ENCODE results near the gene RNPEPL1. TPM values are rescaled to one million over a fixed set of nuclear protein-coding genes. Genes with fewer than 3 reads are reported as not detected.

Gene RNPEPL1
- polyA plus RNA-seq, 1 donor = 61.8 TPM

DNA sequence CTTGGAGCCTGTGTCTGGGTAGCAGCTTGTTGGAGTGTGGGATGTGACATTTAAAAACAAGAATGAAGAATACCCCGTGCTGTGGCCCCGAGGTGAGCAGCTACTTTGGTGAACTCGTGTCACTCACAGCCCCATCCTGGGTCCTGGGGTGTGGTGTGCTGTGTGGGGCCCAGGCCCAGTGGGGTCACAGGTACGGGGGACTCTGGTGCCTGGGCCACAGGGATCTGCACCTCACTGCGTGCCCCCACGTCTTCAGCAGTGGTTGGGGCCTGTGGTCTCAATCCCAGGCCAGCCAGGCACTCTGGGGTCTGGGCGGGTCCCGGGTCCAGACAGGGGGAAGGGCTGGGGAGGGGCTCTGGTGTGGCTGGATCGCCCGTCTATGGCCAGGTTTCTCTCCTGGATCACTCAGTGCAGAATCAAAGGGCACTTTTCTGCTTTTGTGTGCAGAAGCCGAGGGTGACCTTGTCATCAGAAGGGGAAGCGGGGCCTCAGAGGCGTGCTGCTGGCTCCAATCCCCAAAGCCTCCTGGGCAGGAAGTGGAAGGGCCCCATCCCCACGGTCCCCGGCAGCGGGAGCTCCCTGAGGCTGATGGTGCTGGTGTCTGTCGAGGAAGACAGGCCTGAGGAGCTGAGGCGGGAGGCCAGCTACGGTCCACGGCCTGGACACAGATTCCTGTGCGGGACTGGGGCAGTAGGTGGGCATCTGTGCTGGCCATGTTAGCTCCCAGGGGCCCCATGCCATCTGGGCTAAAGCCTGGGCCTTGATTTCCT is 58.4 kb downstream of the RNPEPL1 start:
- peak overlapping the region; percentile 85 for H3K27ac ChIP-seq (ENCODE audit: low read length)
- H3K9me3 ChIP-seq (ENCODE audit: control insufficient read depth, low read depth, low read length) = peaks cover 7% of the 10 kb centered on the region
- peak; percentile 79 to 90 for DNase-seq
- peaks cover 44% of the 10 kb centered on the region for H3K36me3 ChIP-seq (ENCODE audit: control insufficient read depth, insufficient read depth, low read length)
- H3K4me1 ChIP-seq (ENCODE audit: control insufficient read depth, insufficient read depth, low read length) = peaks cover 13% of the 10 kb centered on the region
- no peak overlapping the region for H3K4me3 ChIP-seq (ENCODE audit: low read length)
- H3K27me3 ChIP-seq (ENCODE audit: control insufficient read depth, insufficient read depth, low read length) = no peaks in the 10 kb centered on the region
- no CpG with 5 or more reads among the region's 21 CpGs for WGBS (ENCODE audit: insufficient coverage, low lambda C conversion rate)

DNA sequence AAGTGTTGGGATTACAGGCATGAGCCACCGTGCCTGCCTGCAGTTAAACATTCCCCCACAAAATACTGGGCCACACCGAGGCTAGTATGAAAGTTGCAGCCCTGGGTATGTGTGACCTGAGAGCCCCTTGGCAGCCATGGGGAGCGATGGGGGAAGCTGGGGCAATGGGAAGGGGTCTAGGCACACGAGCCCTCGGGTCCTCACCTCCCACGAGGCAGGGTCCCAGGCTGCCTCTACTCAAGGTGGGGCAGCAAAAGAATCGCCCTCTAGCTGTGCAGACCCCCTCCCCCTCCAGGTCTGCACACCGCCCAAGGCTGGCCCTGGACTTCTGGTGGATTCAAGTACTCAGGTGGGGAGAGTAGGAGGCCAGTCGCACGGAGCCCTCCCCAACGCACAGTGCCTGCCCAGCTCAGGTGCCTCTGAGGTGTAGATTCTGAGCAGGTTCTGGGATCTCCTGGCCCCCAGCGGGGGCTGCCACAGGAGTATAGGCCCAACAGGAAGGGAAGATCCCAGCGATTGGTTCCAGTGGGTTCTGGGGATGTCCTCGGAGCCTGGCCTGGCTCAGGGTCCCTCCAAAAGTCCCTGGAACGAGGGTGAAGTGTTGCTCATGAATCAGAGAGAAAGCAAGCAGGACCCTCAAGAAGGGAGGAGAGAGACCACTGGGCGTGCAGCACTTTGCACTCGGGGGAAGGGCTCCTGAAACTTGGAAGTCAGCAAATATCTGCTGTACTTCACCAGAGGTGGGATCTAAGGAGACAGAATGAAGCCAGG is 59.6 kb downstream of the RNPEPL1 start:
- no peak for DNase-seq
- no peak overlapping the region for H3K27ac ChIP-seq (ENCODE audit: low read length)
- H3K9me3 ChIP-seq (ENCODE audit: control insufficient read depth, low read depth, low read length) = peaks cover 16% of the 10 kb centered on the region
- peaks cover 40% of the 10 kb centered on the region for H3K36me3 ChIP-seq (ENCODE audit: control insufficient read depth, insufficient read depth, low read length)
- H3K4me1 ChIP-seq (ENCODE audit: control insufficient read depth, insufficient read depth, low read length) = peaks cover 13% of the 10 kb centered on the region
- no peaks in the 10 kb centered on the region for H3K27me3 ChIP-seq (ENCODE audit: control insufficient read depth, insufficient read depth, low read length)
- no CpG with 5 or more reads among the region's 17 CpGs for WGBS (ENCODE audit: insufficient coverage, low lambda C conversion rate)
- H3K4me3 ChIP-seq (ENCODE audit: low read length) = no peak overlapping the region

DNA sequence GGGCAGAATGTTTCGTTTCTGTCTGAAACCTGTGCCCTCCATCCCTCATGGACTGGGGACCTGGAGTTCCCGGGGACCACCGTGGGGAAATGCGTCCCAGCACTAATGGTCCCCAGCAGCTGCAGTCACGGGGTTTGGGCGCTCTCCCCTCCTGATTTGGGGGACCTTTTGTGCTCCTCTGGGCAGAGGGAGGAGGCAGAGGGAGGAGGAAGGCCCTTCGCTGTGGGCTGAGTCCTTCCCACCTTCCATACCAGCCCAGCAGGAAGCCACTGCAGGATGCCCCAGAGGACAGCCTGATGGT is 60.2 kb downstream of the RNPEPL1 start:
- H3K4me3 ChIP-seq (ENCODE audit: low read length) = no peak overlapping the region
- WGBS (ENCODE audit: insufficient coverage, low lambda C conversion rate) = no CpG with 5 or more reads among the region's 7 CpGs

DNA sequence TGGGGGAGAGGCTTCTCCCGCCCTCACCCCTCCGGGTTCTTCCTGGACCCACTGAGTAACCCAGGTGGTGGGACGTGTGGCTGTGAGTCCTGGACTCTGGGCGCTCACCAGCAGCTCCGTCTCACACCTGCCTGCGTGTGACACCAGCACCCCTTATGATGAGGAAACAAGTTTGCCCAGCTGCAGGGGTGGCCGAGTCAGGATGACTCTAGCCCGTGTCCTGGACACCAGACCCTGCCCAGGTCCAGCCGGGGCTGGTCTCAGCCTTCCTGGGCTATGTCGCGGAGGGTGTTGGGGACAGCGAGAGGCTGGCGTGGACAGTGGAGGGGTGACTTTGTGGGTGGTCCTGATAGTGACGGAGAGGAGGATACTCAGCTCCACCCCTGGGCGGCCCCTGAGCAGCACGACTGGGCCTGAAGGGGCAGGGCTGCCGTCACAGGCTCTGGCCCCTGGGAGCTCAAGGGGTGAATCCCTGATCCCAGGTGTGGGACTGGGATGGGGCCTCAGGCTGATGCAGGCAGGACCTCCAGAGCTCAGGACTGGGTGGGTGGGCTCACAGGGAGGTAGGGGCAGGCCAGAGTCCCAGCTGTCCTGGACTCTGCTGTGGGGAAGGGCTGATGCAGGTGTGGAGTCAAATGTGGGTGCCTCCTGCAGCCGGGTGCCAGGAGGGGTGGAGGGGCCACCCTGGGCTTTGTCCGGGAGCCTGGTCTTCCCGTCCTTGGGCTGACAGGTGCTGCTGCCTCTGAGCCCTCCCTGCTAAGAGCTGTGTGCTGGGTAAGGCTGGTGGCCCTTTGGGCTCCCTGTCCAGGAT is 60.7 kb downstream of the RNPEPL1 start:
- Histone ChIP-seq H3K4me1 (ENCODE audit: control insufficient read depth, insufficient read depth, low read length) (peaks cover 13% of the 10 kb centered on the region), H3K4me3 (ENCODE audit: low read length) (no peak overlapping the region), H3K36me3 (ENCODE audit: control insufficient read depth, insufficient read depth, low read length) (peaks cover 33% of the 10 kb centered on the region), H3K27me3 (ENCODE audit: control insufficient read depth, insufficient read depth, low read length) (no peaks in the 10 kb centered on the region), H3K9me3 (ENCODE audit: control insufficient read depth, low read depth, low read length) (peaks cover 16% of the 10 kb centered on the region), H3K27ac (ENCODE audit: low read length) (no peak overlapping the region)
- no CpG with 5 or more reads among the region's 20 CpGs for whole genome bisulfite sequencing (ENCODE audit: insufficient coverage, low lambda C conversion rate)
- DNase-seq = no peak

More for the DNA sequence above, 60.2 kb downstream of the RNPEPL1 start:
- DNase-seq = no peak
- Histone ChIP-seq H3K36me3 (ENCODE audit: control insufficient read depth, insufficient read depth, low read length) (peaks cover 35% of the 10 kb centered on the region), H3K4me1 (ENCODE audit: control insufficient read depth, insufficient read depth, low read length) (peaks cover 13% of the 10 kb centered on the region), H3K9me3 (ENCODE audit: control insufficient read depth, low read depth, low read length) (peaks cover 16% of the 10 kb centered on the region), H3K27me3 (ENCODE audit: control insufficient read depth, insufficient read depth, low read length) (no peaks in the 10 kb centered on the region), H3K27ac (ENCODE audit: low read length) (no peak overlapping the region)

DNA sequence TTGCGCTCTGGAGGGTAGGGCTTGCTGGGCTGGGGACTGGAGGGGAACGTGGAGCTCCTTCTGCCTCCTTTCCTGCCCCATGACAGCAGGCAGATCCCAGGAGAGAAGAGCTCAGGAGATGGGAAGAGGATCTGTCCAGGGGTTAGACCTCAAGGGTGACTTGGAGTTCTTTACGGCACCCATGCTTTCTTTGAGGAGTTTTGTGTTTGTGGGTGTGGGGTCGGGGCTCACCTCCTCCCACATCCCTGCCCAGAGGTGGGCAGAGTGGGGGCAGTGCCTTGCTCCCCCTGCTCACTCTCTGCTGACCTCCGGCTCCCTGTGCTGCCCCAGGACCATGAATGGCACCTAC is 61.3 kb downstream of the RNPEPL1 start:
- H3K36me3 ChIP-seq (ENCODE audit: control insufficient read depth, insufficient read depth, low read length) = peaks cover 33% of the 10 kb centered on the region
- DNase-seq = no peak
- H3K4me3 ChIP-seq (ENCODE audit: low read length) = no peak overlapping the region
- no CpG with 5 or more reads among the region's 5 CpGs for WGBS (ENCODE audit: insufficient coverage, low lambda C conversion rate)
- H3K4me1 ChIP-seq (ENCODE audit: control insufficient read depth, insufficient read depth, low read length) = peaks cover 13% of the 10 kb centered on the region
- no peaks in the 10 kb centered on the region for H3K27me3 ChIP-seq (ENCODE audit: control insufficient read depth, insufficient read depth, low read length)
- H3K9me3 ChIP-seq (ENCODE audit: control insufficient read depth, low read depth, low read length) = peaks cover 16% of the 10 kb centered on the region
- H3K27ac ChIP-seq (ENCODE audit: low read length) = no peak overlapping the region

DNA sequence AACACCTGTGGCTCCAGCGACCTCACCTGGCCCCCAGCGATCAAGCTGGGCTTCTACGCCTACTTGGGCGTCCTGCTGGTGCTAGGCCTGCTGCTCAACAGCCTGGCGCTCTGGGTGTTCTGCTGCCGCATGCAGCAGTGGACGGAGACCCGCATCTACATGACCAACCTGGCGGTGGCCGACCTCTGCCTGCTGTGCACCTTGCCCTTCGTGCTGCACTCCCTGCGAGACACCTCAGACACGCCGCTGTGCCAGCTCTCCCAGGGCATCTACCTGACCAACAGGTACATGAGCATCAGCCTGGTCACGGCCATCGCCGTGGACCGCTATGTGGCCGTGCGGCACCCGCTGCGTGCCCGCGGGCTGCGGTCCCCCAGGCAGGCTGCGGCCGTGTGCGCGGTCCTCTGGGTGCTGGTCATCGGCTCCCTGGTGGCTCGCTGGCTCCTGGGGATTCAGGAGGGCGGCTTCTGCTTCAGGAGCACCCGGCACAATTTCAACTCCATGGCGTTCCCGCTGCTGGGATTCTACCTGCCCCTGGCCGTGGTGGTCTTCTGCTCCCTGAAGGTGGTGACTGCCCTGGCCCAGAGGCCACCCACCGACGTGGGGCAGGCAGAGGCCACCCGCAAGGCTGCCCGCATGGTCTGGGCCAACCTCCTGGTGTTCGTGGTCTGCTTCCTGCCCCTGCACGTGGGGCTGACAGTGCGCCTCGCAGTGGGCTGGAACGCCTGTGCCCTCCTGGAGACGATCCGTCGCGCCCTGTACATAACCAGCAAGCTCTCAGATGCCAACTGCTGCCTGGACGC is 61.9 kb downstream of the RNPEPL1 start:
- no CpG with 5 or more reads among the region's 50 CpGs for WGBS (ENCODE audit: insufficient coverage, low lambda C conversion rate)
- Histone ChIP-seq H3K27ac (ENCODE audit: low read length) (no peak overlapping the region), H3K27me3 (ENCODE audit: control insufficient read depth, insufficient read depth, low read length) (no peaks in the 10 kb centered on the region), H3K4me3 (ENCODE audit: low read length) (no peak overlapping the region), H3K4me1 (ENCODE audit: control insufficient read depth, insufficient read depth, low read length) (peaks cover 13% of the 10 kb centered on the region), H3K36me3 (ENCODE audit: control insufficient read depth, insufficient read depth, low read length) (peaks cover 33% of the 10 kb centered on the region), H3K9me3 (ENCODE audit: control insufficient read depth, low read depth, low read length) (peaks cover 16% of the 10 kb centered on the region)
- no peak for DNase-seq

Other genes starting within 250 kb of the RNPEPL1 start
- 16.3 TPM for gene GPC1, start 132.8 kb upstream of the RNPEPL1 start, polyA plus RNA-seq
- 14.0 TPM for gene ANKMY1, start 10.5 kb upstream of the RNPEPL1 start, polyA plus RNA-seq
- 6.6 TPM for gene DUSP28, start 8.1 kb upstream of the RNPEPL1 start, polyA plus RNA-seq
- gene CAPN10, start 18.2 kb downstream of the RNPEPL1 start, polyA plus RNA-seq = 34.9 TPM
- gene GPR35, start 57.0 kb downstream of the RNPEPL1 start, polyA plus RNA-seq = 118 TPM
- 10.6 TPM for gene AQP12B, start 114.4 kb downstream of the RNPEPL1 start, polyA plus RNA-seq
- 5.0 TPM for gene AQP12A, start 123.4 kb downstream of the RNPEPL1 start, polyA plus RNA-seq

Measured in large intestine (tissue), 3 donors.